Activated CD4-positive, CD25-positive, alpha-beta regulatory T cell treated with anti-CD3 and anti-CD28 coated beads, Interleukin-2, amount 50 U/mL, for 24 hours (primary cell): ENCODE data around the gene XCL1.
"Not testable (repeated sequence)": the region's sequence is repeated elsewhere in the genome, so short reads cannot be mapped to it uniquely, and the experiment has no call there.

Source experiments
- ATAC-seq, 2 donors: fragments of 150-1000 bp; cut with Tn5 transposase; one replicate each; pipeline ENCODE4 v1.10.0; 2021; ENCODE audit warnings: mild to moderate bottlenecking in 1 of 2, moderate library complexity in 1 of 2

The XCL1 gene

GRCh38 chr1:168568346-168568745 is 8.1 kb upstream of the XCL1 start:
- no peak for ATAC-seq

GRCh38 chr1:168570652-168571051 is 5.8 kb upstream of the XCL1 start:
- no peak for ATAC-seq

- no peak for ATAC-seq
These were observed 3.8 kb upstream of the XCL1 start for GRCh38 chr1:168572633-168573032.

DNA sequence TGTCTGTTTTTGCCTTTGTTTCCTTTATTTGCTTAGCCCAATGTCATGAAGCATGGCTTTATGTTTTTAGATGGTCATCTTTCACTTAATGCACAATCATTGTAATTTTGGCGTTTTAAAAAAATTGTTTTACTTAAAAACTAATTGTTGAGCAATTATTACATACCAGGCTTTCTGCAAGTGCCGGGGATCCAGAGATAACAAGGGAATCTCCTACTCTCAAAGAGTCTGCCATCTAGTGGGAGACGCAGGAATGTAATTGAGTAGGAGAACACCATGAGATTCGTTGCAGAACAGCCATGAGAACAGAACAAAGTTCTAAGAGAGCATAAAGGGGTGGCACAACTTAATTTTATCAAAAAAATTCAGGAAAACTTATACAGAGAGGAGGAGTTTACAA is 2.2 kb upstream of the XCL1 start:
- not testable (repeated sequence) for ATAC-seq

DNA sequence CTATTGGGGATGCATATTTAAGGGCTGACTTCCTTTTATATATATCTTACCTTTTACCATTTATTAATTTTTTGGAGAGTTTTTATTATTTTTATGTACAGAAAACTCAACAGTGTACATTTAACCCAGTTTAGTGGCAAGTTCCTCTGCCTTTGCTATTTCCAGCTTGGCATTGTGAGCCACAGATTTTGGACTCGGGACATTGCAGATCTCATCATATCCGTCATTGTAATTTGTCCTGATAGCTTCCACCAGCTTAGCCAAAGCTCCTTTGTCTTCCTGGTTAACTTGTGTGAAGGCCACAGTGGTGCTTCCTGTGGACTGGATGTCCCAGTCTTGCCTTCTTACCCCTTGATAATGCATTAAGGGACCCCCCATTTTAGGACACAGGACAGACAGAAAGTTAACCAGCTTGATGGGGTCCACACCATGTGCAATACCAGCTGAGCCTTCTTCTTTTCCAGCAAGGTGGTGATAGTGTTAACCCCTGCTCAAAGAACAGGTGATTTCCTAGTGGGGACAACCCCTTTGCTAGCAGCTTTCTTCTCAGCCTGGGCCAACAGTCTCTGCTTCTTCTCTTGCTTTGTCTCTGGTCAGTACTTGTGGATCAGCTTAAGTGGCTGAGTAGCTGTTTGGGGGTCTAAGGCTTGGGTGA is 2.3 kb downstream of the XCL1 start:
- ATAC-seq: not testable (repeated sequence)

DNA sequence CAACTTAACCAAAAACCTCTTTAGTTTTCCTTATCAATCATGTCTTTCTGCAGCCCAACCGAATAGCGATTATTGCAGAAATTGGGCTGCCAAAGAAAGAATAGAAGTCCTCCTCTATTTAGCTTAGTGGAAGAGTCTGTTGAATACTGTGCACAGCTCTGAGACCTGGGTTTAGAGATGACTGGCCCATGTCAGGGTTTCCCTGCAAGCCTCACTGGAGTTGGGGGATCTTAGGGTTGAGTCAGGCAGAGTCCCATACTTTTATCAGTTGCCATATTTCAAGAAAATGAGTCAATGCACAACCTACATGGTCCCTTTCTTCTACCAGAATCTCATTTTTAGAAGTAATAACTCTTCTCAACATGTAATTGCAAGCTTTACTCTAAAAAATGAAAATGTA is 3.9 kb downstream of the XCL1 start:
- peak in 1 of 2 donors; percentile 38 for ATAC-seq

DNA sequence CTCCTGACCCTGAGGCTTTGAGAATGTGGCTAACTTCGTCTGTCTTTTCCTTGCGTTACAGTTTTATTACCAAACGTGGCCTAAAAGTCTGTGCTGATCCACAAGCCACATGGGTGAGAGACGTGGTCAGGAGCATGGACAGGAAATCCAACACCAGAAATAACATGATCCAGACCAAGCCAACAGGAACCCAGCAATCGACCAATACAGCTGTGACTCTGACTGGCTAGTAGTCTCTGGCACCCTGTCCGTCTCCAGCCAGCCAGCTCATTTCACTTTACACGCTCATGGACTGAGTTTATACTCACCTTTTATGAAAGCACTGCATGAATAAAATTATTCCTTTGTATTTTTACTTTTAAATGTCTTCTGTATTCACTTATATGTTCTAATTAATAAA is 4.6 kb downstream of the XCL1 start:
- ATAC-seq: not testable (repeated sequence)

GRCh38 chr1:168581817-168582572 is 5.6 kb downstream of the XCL1 start:
- no peak for ATAC-seq

DNA sequence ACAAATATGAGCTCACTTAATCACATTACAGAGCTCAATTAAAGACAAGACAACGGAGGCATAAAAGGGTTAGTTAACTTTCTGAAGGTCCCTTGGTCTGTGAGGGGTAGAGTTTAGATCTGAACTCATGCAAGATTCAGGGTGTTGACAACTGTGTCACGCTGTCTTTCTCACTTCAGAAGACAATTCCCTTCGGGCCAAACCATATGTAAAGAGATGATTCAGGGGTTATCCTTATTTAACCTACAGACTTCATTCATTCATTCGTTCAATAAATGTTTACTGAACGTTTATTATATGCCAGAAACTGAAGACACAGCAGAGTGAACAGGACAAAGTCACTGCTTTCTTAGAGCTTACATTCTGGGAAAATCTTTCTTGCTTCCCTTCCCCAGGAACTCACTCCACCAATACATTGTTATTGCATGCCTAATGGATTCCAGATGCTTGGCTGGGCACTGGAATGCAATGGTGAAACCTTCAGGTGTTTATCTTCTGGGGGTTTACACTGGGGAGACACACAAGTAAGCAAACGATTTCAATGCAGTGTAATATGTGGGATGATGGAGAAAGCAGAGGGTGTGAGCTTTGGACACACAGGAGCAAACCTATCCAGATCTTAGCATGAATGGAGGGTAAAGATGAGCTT is 6.4 kb downstream of the XCL1 start:
- no peak for ATAC-seq

DNA sequence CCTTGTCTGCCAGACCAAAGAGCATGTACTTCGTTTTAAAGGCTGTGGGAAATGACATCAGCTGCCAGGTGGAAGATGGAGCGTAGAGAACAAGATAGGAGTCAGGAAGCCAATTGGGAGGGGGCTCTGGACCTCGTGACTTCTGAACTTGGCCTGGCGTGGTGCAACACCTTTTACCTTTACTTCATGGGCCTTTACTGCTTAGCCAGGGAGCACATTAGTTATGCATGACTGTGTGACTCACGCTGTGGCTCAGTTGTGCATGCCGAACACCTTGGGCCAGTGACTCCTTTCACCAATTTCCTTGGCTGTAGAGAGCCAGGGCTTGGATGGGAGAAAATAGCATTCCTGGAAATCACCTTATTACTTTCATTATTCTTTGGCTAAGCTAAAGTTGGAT is 7.2 kb downstream of the XCL1 start:
- ATAC-seq: no peak

DNA sequence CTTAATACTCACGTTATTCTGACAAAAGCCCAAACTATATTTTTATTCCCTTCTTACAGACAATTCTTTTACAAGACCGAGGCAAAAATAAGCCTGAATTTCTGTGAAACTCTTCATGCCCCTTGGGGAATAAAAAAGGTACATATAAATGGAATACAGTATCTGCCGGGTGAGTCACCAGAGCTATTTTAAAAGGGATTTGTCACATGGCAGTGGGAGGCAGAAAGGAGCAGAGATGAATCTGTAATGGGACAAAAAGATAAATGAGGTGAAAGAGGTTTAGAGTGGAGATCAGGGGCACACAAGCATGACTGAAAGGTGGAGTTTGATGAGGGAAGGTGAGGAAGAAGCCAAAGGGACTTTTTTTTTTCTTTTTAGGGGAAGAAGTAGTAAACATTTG is 8.8 kb downstream of the XCL1 start:
- ATAC-seq: no peak

DNA sequence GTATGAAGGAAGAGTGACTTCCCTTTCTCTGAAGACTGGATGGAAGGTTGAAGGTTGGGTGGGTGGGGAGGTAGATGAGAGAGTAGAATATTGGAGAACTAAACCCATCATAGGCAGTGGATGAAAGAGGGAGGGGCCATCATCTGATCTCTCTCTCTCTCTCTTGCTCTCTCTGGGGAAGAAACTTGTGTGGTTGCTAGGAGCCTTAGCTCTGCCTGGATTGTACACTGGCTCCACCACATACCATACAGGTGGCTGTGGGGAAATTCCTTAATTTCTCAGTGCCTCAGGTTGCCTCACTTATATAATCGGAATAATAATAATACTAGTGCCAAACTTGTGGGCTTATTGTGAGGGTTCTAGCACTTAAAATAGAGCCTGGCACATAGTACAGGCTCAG is 9.5 kb downstream of the XCL1 start:
- no peak for ATAC-seq

GRCh38 chr1:168589167-168589566 is 12.8 kb downstream of the XCL1 start:
- no peak for ATAC-seq

GRCh38 chr1:168591066-168591465 is 14.7 kb downstream of the XCL1 start:
- no peak for ATAC-seq

DNA sequence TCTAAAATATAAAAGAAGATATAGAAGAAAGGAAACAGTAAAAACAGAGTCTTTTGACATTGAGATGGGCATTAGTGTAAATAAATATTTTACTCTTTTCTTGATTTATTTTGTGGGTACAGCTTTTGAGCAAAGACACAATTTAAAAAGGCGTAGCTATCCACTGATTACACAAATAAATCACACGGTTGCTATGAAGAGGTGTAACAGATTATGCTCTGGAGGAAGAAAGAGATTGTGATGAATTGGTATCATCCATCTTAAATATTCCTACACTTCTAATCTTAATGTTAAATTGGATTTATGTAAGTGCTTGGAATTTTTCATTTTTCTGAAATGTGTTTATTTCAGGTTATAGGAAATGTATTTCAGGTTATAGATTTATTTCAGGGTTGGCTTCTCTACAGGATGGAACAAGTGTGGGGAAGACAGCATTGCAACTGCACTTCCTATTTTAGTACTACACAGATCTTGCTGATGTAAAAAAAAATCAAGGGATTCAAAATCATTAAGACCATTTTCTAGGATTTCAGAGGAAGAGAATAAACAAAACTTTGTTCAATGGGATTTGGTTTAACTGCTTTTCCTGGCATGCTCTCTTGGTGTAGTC is 15.3 kb downstream of the XCL1 start:
- no peak for ATAC-seq

- ATAC-seq: not testable (repeated sequence)
These were observed 19.0 kb downstream of the XCL1 start for GRCh38 chr1:168595403-168595802.

GRCh38 chr1:168598125-168598524 is 21.7 kb downstream of the XCL1 start:
- no peak for ATAC-seq

DNA sequence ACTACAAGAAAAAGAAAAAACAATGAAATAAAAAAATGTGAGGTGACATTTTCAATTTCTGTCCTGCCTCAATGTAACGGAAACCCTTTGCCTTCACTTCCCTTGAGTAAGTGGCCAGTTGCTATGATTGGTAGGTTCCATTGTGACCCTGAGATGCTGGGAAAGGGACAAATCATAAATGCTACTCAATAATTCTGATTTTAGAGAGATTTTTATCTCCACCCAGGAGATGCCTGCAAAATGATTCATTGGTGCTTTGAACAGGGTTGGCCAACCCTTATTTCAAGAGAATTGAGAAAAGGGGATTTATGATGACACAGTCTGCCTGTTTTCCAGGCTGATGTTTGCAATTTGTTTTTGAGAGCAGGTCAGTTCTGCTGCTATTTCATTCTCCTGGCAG is 22.5 kb downstream of the XCL1 start:
- ATAC-seq: no peak

DNA sequence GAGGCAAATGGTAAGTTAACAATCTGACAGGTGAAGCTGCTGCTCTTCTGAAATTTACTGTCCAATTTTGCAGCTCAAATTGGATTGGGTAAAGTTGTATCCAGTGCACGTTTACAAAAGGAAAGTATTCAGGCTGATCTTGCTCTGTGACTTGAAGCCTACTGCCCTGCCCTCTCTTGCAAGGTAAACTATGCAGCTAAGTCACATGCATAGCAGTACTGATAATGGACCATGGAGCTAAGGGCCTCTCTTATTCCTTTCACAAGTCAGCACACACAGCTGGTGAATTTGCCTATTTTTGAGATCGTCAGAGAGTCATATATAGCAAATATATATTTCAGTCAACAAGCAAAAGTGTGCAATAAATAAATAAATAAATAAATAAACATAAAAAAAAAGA is 23.2 kb downstream of the XCL1 start:
- no peak for ATAC-seq

- no peak for ATAC-seq
These were observed 24.6 kb downstream of the XCL1 start for GRCh38 chr1:168601051-168601450.

- peak; percentile 86 to 94 for ATAC-seq
These were observed 27.2 kb downstream of the XCL1 start for GRCh38 chr1:168603501-168604110.

- ATAC-seq: no peak
These were observed 29.0 kb downstream of the XCL1 start for GRCh38 chr1:168605443-168605842.

DNA sequence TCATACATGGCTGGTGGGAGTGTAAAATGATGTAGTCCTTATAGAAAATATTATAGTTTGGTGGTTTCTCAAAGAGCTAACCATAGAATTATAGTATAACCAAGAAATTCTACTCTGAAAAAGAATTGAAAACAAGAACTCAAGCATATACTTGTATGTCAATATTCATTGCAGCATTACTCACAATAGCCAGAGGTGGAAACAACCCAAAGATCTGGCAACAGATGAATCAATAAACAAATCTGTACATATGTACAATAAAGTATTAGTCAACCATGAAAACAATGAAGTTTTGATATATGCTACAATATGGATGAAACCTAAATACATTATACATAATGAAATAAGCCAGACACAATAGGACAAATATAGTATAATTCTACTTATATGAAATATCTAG is 29.7 kb downstream of the XCL1 start:
- ATAC-seq: no peak
